ENCODE data around the gene SH3YL1.

Gene SH3YL1

DNA sequence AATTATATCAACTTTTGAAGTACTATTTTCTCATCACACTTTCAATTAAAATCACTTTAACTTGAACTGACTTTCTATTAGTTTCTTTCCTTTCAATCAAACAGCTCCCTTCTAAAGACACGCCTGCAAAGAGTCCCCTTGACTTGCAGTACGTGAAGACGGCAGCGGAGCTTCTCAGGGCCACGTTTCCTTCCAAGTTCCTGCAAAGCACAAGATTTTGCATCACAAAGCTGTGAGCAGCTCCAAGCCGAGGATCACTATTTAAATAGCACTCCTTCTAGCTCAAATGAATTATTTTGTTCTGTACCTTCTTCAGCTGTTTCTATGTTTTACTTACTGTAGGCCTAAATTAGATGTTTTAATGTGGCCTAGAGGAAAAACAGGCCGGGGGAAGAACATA is 30.8 kb downstream of the SH3YL1 start:
- FAIRE-seq (no peak), DNase-seq (ENCODE audit: insufficient read length, low spot score) (no peak)
- TF ChIP-seq POLR2A (IDR thresholded peaks at IDR 0.05; ENCODE audit: low read depth, low read length) = no peak

DNA sequence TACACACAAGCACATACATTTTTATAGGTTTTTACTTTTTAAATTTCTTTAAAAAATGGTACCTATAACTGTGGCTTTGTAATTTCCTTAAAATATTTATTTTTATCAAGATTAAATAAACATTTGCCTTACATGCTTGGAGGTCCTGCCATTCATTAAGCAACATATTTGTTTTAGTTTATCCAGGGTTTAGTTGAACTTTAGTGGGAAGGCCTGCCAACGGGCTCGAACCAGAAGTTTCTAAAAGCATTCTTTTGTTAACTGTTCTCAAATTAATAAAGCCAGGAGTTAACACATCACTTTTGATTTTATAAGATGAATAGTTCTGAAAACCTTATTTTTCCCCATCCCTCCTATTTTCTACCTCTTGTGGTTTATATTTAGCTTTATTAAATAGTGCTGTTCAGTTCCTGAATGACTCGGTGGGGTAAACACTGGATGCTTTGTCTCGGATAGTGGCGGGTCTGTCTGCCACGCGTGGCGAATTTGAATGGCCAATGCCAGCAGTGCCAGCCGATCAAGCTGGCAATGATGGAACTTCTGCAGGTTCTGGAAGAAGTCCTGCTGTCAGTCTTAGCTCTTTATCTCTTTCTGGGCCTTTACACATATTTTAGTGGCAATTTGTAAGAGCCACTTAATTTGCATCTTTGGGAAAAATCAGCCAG is 32.2 kb downstream of the SH3YL1 start:
- no peak for TF ChIP-seq POLR2A (IDR thresholded peaks at IDR 0.05; ENCODE audit: low read depth, low read length)
- no peak for FAIRE-seq
- no peak for DNase-seq (ENCODE audit: insufficient read length, low spot score)

- FAIRE-seq = no peak
- no peak for DNase-seq (ENCODE audit: insufficient read length, low spot score)
- TF ChIP-seq POLR2A (IDR thresholded peaks at IDR 0.05; ENCODE audit: low read depth, low read length) = no peak
These were observed 35.1 kb downstream of the SH3YL1 start for GRCh38 chr2:228518-229278.

- no peak for TF ChIP-seq POLR2A (IDR thresholded peaks at IDR 0.05; ENCODE audit: low read depth, low read length)
- no peak for FAIRE-seq
- no peak for DNase-seq (ENCODE audit: insufficient read length, low spot score)
These were observed 35.7 kb downstream of the SH3YL1 start for GRCh38 chr2:228115-228514.

GRCh38 chr2:223971-224760 is 39.7 kb downstream of the SH3YL1 start:
- no peak for DNase-seq (ENCODE audit: insufficient read length, low spot score)
- no peak for FAIRE-seq
- TF ChIP-seq POLR2A (IDR thresholded peaks at IDR 0.05; ENCODE audit: low read depth, low read length) = no peak

GRCh38 chr2:223451-223850 is 40.4 kb downstream of the SH3YL1 start:
- DNase-seq (ENCODE audit: insufficient read length, low spot score) (no peak), FAIRE-seq (no peak)
- no peak for TF ChIP-seq POLR2A (IDR thresholded peaks at IDR 0.05; ENCODE audit: low read depth, low read length)

DNA sequence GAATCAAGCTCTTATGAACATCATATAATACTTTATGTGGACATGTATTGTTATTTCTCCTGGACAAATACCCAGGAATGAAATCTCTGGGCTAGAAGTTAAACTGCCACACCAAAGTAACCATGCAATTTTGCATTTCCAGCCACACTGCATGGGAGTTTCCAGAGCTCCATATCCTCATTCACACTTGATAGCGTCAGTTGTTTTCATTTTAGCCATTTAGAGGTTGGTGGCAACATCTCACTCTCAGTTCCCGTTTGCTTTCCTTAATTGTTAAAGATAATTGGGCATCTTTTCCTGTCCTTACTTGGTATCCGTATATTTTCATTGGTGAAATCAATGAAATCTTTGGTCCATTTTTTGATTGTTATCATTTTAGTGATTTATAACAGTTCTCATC is 47.8 kb downstream of the SH3YL1 start:
- DNase-seq (ENCODE audit: insufficient read length, low spot score) (no peak), FAIRE-seq (no peak)
- TF ChIP-seq POLR2A (IDR thresholded peaks at IDR 0.05; ENCODE audit: low read depth, low read length) = no peak

DNA sequence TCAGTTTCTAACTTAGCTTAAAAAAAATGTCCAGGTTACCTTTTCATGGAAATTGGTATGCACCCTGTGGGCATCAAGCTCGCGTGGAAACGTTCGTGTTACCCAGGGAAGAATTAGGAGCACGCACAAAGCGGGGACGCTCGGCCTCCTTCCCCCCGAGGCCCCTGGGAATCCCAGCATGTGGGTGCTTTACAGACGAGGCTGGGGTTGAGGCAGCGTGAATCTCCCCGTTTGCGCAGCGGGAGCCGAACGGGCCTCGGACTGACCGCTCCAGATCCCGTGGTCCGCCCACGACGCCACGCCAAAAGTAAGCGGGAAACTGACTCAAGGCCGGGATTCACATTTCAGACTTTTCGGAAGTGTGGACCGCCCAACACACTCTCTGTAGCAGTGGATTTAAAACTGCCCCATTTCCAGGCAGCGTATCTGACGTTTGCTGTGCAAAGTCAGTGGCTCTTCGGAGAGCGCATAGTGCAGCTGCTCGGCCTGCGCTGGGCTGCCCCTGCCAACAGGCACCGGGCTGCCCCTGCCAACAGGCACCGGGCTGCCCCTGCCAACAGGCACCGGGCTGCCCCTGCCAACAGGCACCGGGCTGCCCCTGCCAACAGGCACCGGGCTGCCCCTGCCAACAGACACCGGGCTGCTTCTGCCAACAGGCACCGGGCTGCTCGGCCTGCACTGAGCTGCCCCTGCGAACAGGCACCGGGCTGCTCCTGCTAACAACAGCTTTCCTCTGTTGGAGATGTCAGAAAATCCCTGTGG is 49.7 kb downstream of the SH3YL1 start:
- no peak for TF ChIP-seq POLR2A (IDR thresholded peaks at IDR 0.05; ENCODE audit: low read depth, low read length)
- FAIRE-seq (no peak), DNase-seq (ENCODE audit: insufficient read length, low spot score) (no peak)

DNA sequence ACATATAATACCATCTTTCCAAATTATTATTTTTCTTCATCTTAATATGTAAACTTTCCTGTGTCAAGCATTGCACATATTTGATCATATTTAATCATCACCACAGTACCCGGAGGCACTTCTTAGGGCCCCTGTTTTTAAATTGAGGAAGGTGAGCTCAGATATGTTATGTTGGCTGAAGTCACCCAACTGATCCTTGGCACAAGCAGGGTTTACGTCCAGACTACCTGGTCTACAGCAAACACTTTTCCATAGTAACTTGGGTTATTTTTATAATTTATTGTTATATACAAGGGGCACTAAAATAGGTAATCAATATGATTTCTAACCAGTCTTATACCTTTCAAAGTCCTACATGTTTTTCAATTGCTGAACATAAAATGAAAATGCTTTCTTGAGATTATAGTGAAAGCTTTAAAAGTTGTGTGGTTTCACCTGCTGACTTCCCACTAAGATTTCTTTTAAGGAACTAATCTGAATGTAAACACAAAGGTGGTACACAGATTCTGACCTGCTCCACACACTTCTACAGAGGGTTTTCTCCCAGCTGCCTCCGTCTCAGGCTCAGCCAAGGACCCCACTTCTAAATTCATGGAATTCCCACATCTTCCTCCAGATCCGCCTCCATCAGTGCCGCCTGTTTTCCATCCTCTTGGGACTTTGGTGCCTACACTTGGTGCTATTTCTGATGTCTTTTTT is 52.2 kb downstream of the SH3YL1 start:
- FAIRE-seq (no peak), DNase-seq (ENCODE audit: insufficient read length, low spot score) (no peak)
- no peak for TF ChIP-seq POLR2A (IDR thresholded peaks at IDR 0.05; ENCODE audit: low read depth, low read length)

DNA sequence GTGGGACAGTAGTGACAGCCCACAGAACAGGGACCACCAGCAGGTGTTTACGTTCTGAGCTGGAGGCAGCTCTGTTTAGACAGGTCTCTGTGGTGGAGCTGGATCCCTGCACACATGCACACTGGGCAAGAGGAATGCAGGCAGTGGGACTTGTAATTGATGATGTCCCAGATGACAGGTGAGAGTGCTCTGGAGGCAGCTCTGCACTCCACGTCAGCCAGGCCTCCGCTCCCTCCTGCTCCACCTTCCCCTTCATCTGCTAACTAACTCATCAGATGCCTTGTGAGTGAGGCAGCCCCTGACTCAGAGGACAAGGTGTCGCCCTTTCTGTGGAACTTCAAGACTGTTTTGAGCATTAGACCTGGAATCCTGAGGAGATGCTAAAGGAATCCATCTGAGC is 53.2 kb downstream of the SH3YL1 start:
- FAIRE-seq = no peak
- TF ChIP-seq POLR2A (IDR thresholded peaks at IDR 0.05; ENCODE audit: low read depth, low read length) = no peak
- DNase-seq (ENCODE audit: insufficient read length, low spot score) = no peak

GRCh38 chr2:209470-209869 is 54.4 kb downstream of the SH3YL1 start:
- no peak for TF ChIP-seq POLR2A (IDR thresholded peaks at IDR 0.05; ENCODE audit: low read depth, low read length)
- DNase-seq (ENCODE audit: insufficient read length, low spot score) (no peak), FAIRE-seq (no peak)

DNA sequence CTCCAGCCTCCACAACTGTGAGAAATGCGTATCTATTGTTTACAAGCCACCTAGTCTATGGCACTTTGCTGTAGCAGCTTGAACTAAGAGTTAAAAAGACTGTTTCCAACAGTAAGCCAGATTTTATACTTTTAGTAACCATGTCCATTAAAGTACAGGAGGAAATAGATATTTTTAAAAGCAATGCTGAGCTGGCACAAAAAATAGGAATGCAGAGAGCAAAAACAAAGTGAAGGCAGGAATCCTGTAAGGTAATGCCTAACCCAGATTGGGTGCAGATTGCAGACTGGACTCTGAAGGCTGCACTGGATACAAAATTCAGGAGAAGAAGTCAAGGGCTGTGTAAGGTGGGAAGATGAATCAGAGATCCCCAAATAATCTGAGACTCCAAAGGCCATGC is 55.5 kb downstream of the SH3YL1 start:
- TF ChIP-seq POLR2A (IDR thresholded peaks at IDR 0.05; ENCODE audit: low read depth, low read length) = no peak
- DNase-seq (ENCODE audit: insufficient read length, low spot score) (no peak), FAIRE-seq (no peak)

GRCh38 chr2:203984-204383 is 59.8 kb downstream of the SH3YL1 start:
- FAIRE-seq (no peak), DNase-seq (ENCODE audit: insufficient read length, low spot score) (no peak)
- TF ChIP-seq POLR2A (IDR thresholded peaks at IDR 0.05; ENCODE audit: low read depth, low read length) = no peak
